ENCODE data around the gene TUBB2B.
A peak's percentile ranks its signal among the peaks of the same experiment; 100 is the strongest.
"Not testable (repeated sequence)": the region's sequence is repeated elsewhere in the genome, so short reads cannot be mapped to it uniquely, and the experiment has no call there.

TUBB2B gene

GRCh38 chr6:3209114-3210023 is 18.1 kb downstream of the TUBB2B start:
- DNase-seq: peak; percentile 70

- DNase-seq: no peak
Measured at GRCh38 chr6:3208775-3209113, 18.7 kb downstream of the TUBB2B start.

GRCh38 chr6:3208098-3208774 is 19.2 kb downstream of the TUBB2B start:
- DNase-seq: no peak

DNA sequence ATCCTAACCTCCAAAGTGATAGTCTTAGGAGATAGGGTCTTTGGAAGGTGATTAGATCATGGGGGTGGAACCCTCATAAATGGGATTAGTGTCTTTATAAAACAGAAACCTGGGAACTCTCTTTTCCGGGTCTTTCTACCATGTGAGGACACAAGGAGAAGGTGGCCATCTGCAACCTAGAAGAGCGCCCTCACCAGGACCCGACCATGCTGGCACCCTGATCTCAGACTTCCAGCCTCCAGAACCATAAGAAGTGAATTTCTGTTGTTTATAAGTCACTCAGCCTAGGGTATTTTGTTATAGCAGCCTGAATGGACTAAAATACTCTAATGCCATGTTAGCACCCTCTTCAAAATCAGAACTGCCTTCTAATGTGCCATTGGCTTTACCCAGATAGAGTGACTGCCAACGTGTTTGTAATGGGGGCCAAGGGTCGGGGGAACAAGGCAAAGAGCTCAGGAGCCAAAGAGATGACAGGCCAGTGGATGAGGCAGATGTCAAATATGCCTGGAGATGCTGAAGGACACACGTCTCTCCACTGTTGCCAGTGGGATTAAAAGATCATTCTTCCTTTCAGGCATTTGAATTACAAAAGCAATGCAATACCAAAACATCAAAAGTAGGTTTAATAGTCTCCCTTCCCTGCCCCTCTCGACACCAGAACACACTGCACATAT is 21.0 kb downstream of the TUBB2B start:
- no peak for DNase-seq

DNA sequence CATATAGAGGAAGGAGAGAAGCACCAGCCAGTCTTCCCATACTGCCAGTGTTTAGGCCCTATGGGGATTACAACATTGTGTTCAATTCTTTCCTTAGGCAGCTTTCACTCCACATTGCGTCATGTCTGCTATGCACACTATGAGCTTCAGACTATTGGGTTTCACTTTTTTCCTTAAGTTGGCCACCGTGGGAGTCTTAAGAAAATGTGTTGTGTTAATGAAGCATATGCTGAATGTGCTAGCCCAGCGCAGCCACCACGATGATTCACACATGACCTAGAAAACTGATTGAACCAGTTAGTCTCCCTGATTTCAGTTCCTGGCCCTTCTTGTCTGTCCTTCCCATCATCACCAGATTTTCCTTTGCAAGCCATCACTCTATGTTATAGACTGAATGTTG is 21.5 kb downstream of the TUBB2B start:
- DNase-seq: peak; percentile 57

DNA sequence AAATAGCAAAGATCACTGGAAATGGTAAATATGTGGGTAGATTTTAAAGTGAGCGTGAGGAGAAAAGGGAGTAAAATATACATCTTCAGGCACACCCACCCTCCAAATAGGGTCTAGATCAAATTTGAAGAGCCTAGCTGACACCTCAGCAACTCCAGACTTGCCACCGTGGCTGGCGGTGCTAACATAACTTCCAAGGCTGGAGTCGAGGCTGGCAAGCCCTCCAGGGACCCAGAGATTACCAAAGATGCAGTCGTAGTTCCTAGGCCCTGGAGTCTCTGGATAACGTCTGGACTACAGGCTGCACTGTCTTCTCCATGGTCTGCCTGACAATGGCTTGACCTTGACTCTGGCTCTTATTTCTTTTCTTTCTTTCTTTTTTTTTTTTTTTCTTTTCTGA is 22.5 kb downstream of the TUBB2B start:
- no peak for DNase-seq

DNA sequence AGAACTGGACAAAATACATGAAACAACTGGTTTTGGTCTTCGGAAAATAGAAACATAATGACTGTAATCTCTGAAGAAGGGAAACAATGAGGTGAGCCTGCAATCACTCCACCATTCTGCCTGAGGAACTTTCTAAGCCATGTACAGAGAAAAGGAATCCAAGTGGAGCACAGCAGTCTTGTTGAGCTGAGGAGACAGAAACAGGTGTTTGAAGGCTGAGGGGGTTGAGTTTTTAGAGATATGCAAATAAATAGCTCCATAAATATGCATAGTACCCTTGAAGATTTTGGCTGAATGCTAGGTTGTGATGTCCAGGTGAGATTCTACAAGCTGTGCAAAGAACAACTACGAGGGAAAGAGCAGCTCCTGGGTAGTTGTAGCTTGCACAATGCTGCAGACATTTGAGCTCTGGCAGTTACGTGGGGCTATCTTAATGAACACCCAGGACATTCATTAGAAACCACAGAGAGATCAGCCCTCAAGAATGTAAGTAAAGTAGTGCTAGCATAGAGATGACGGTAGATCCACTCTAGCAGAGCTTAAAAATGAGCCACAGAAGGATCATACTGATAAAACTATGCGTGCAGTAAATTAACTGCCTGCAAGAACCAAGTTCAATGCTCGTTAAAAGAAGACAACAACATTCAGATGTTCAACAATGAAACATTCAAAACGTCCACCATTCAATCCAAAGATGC is 24.3 kb downstream of the TUBB2B start:
- no peak for DNase-seq

- no peak for DNase-seq
Measured at GRCh38 chr6:3201388-3201787, 26.1 kb downstream of the TUBB2B start.

- no peak for DNase-seq
Measured at GRCh38 chr6:3200682-3201081, 26.8 kb downstream of the TUBB2B start.

GRCh38 chr6:3199382-3199781 is 28.1 kb downstream of the TUBB2B start:
- DNase-seq: no peak

- DNase-seq: not testable (repeated sequence)
Measured at GRCh38 chr6:3197734-3198133, 29.7 kb downstream of the TUBB2B start.

- no peak for DNase-seq
Measured at GRCh38 chr6:3196770-3197169, 30.7 kb downstream of the TUBB2B start.

GRCh38 chr6:3195695-3196497 is 31.6 kb downstream of the TUBB2B start:
- DNase-seq: no peak

- DNase-seq: no peak
Measured at GRCh38 chr6:3195420-3195694, 32.1 kb downstream of the TUBB2B start.

GRCh38 chr6:3194535-3195419 is 32.7 kb downstream of the TUBB2B start:
- no peak for DNase-seq

- DNase-seq: no peak
Measured at GRCh38 chr6:3193102-3193849, 34.2 kb downstream of the TUBB2B start.

- no peak for DNase-seq
Measured at GRCh38 chr6:3190779-3191178, 36.7 kb downstream of the TUBB2B start.

- no peak for DNase-seq
Measured at GRCh38 chr6:3190056-3190455, 37.4 kb downstream of the TUBB2B start.

GRCh38 chr6:3189192-3189591 is 38.3 kb downstream of the TUBB2B start:
- DNase-seq: not testable (repeated sequence)

DNA sequence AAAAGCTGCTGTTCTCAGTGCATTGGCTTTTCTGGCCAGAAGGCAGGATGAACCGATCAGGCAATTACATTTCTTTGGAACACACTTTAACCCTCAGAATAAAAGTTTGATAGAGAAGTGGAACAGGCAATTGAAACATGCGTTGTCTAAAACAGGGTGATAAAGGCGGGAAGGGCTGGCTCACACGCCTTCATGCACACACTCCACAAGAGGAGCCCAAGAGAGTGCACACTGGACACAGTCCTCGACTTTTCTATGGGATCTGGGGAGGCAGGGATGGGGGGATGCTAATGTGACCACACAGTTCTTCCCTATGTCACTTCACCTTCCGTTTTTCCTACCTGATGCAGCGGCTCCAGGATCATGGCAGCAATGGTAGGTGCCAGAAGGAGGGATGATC is 39.2 kb downstream of the TUBB2B start:
- no peak for DNase-seq

GRCh38 chr6:3186974-3187382 is 40.5 kb downstream of the TUBB2B start:
- no peak for DNase-seq

Data from kidney glomerular epithelial cell (primary cell).